Adrenal gland (tissue), 12 donors: Measurements from ENCODE around the gene DUSP10. TPM values are rescaled to one million over a fixed set of nuclear protein-coding genes. Genes with fewer than 3 reads are reported as not detected.

Experiments used
- DNase-seq, 7 donors: peaks; one replicate each; pipeline ENCODE4 v3.0.0-alpha.2; 2019 to 2020
- H3K27ac ChIP-seq, 5 donors: fragments of 200-600 bp; sonication (generic) in 4 of 5; 1 replicate in 3 of 5; 2 replicates in 2 of 5; pipeline versions ENCODE4 v1.5.1 to v1.8.0; 2016 to 2020; ENCODE audit warnings: mild to moderate bottlenecking in 1 of 5
- H3K27me3 ChIP-seq: fragments of 200-600 bp; 2 replicates; pipeline ENCODE4 v1.8.0; 2021
- H3K36me3 ChIP-seq, 2 donors: fragments of 200-600 bp; replicated peaks in 1 of 2; 1 replicate in 1 of 2; 2 replicates in 1 of 2; pipeline versions ENCODE4 v1.5.1 to v1.8.0; 2018 to 2022
- H3K4me1 ChIP-seq, 2 donors: fragments of 200-600 bp; replicated peaks in 1 of 2; 1 replicate in 1 of 2; 2 replicates in 1 of 2; pipeline versions ENCODE4 v1.5.1 to v1.8.0; 2018 to 2021
- H3K4me3 ChIP-seq, 4 donors: fragments of 200-600 bp; sonication (generic) in 3 of 4; one replicate each; pipeline ENCODE4 v1.5.1; 2016 to 2018
- H3K9me3 ChIP-seq, 3 donors: fragments of 200-600 bp; sonication (generic) in 1 of 3; replicated peaks in 1 of 3; 1 replicate in 2 of 3; 2 replicates in 1 of 3; pipeline versions ENCODE4 v1.5.1 to v1.8.0; 2016 to 2021
- CTCF ChIP-seq, 6 experiments: fragments of 450-650 bp in 4 of 6; fragments of 200-600 bp in 2 of 6; sonication (generic) in 1 of 6; IDR thresholded peaks; 1 replicate in 5 of 6; 2 replicates in 1 of 6; pipeline versions ENCODE4 v1.5.1 to v1.8.0; 2016 to 2021; ENCODE audit warnings: antibody characterized with exemption in 6 of 6, mild to moderate bottlenecking in 2 of 6, moderate library complexity in 1 of 6
- POLR2A ChIP-seq, 2 donors: fragments of 450-650 bp; IDR thresholded peaks; one replicate each; pipeline ENCODE4 v1.6.1; 2017; ENCODE audit warnings: antibody characterized with exemption in 2 of 2, mild to moderate bottlenecking in 2 of 2, moderate library complexity in 1 of 2
- WGBS, 4 donors: extraction: QIAGEN DNeasy Blood & Tissue Kit in 2 of 4; methylation state at CpG; one replicate each; pipeline versions ENCODE4 v1.1.5 to v1.1.7; 2013 to 2017; 5-methylcytosine and 5-hydroxymethylcytosine counted together
- intact Hi-C, 2 donors: fragments of 100-400 bp; cut with DNase I; formaldehyde crosslinking; loops; one replicate each; pipeline versions ENCODE4 v1.14.1 to v1.15.0; 2022 to 2023
- polyA plus RNA-seq, 3 donors: library from polyadenylated mRNA; stranded (reverse); fragments of 200-250 nt in 2 of 3; fragments of 350-450 nt in 1 of 3; fragmentation: Illumina TruSeq in 1 of 3; extraction: RNeasy Lipid Tissue Mini Kit (QIAGEN cat#74804) in 1 of 3; gene quantifications; one replicate each; pipeline ENCODE4 v1.2.3, GENCODE V29; 2013 to 2014
- total RNA-seq, 9 donors: library from RNA; depleted of rRNA in 4 of 9; stranded (reverse); fragments of >200 nt in 4 of 9; fragments of 120-200 nt in 1 of 9; fragmentation: NEBNext Ultra II Directional in 1 of 9; extraction: Animal tissue kit (Norgen Biotek cat#: 25700) in 1 of 9; gene quantifications; one replicate each; pipeline versions ENCODE4 v1.1.0 to v1.2.4, GENCODE V29; 2013 to 2023
- donor health status: healthy with polysubstance abuse.
- donor health status: Bipolar disorder and iron deficiency.
- donor health status: DM: yes; HTN: yes; CAD: no.
- donor health status: DM: no; HTN: no; CAD: no.
- donor health status: DM: no; HTN: no; CAD: no.
- donor health status: DM: yes; HTN: yes; CAD: no.

The DUSP10 gene
- total and polyA plus RNA-seq, 12 donors = 2.6 to 22.1 (median 6.5) TPM

DNA sequence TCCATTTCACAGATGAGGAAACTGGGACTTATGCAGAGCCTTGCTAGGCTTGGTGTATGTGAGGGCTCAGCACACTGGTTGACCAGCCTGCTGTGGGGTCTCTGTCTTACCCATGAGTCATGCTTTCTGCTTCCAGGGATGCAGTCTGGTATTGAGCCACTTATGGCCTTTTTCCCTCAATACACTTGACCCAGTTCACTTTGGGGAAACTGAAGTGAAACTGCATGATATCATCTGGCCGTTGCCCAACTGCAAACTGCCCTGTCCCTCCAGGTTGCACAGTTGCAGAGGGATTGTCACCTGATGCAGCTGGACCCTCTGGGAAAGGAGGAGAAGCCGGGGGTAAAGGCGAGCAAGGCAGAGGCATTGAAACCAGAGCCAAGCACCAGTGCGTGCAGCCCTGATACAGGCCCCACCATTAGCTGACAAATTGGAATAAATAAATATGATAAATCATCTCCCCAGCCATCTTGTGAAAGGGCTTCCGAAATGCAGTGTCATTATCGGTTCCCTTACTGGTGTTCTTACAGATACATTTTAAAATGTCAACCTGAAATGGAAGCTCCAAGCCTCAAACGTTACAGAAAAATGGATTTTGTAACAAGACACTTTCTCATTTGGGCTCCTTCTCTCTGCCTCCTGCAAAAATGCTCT, 39.3 kb upstream of the DUSP10 start:
- no peaks in the 10 kb centered on the region for H3K27me3 ChIP-seq
- TF ChIP-seq CTCF (IDR thresholded peaks at IDR 0.05) = no peak
- TF ChIP-seq POLR2A (IDR thresholded peaks at IDR 0.05) = no peak
- H3K27ac ChIP-seq = no peak overlapping the region
- intact Hi-C loops = no loop called here
- H3K4me1 ChIP-seq = no peaks in the 10 kb centered on the region
- no peaks in the 10 kb centered on the region for H3K9me3 ChIP-seq
- 61 to 78% (median 70%) methylated on average over 7 of the region's 7 CpGs for WGBS, 4 donors
- no peaks in the 10 kb centered on the region for H3K36me3 ChIP-seq
- no peak overlapping the region for H3K4me3 ChIP-seq
- DNase-seq = peak in 1 of 7 donors; percentile 10

GRCh38 chr1:221780175-221780574, 38.3 kb upstream of the DUSP10 start:
- Histone ChIP-seq H3K27ac (no peak overlapping the region), H3K4me1 (no peaks in the 10 kb centered on the region), H3K36me3 (no peaks in the 10 kb centered on the region), H3K27me3 (no peaks in the 10 kb centered on the region), H3K4me3 (no peak overlapping the region), H3K9me3 (no peaks in the 10 kb centered on the region)
- DNase-seq = no peak
- intact Hi-C loops = no loop called here
- whole genome bisulfite sequencing, 4 donors = 82 to 92% (median 87%) methylated on average over 4 to 7 of the region's 7 CpGs
- TF ChIP-seq POLR2A (IDR thresholded peaks at IDR 0.05) = no peak
- TF ChIP-seq CTCF (IDR thresholded peaks at IDR 0.05) = no peak

- 60 to 100% (median 91%) methylated on average over 1 of the region's 1 CpG for WGBS, 4 donors
- H3K27me3 ChIP-seq = no peaks in the 10 kb centered on the region
- H3K4me1 ChIP-seq = no peaks in the 10 kb centered on the region
- H3K9me3 ChIP-seq = no peaks in the 10 kb centered on the region
- no peak overlapping the region for H3K4me3 ChIP-seq
- no peaks in the 10 kb centered on the region for H3K36me3 ChIP-seq
- no peak for DNase-seq
- H3K27ac ChIP-seq = no peak overlapping the region
- intact Hi-C loops = no loop called here
- TF ChIP-seq POLR2A (IDR thresholded peaks at IDR 0.05) = no peak
- no peak for TF ChIP-seq CTCF (IDR thresholded peaks at IDR 0.05)
Observed at GRCh38 chr1:221779771-221780170, 37.9 kb upstream of the DUSP10 start.

DNA sequence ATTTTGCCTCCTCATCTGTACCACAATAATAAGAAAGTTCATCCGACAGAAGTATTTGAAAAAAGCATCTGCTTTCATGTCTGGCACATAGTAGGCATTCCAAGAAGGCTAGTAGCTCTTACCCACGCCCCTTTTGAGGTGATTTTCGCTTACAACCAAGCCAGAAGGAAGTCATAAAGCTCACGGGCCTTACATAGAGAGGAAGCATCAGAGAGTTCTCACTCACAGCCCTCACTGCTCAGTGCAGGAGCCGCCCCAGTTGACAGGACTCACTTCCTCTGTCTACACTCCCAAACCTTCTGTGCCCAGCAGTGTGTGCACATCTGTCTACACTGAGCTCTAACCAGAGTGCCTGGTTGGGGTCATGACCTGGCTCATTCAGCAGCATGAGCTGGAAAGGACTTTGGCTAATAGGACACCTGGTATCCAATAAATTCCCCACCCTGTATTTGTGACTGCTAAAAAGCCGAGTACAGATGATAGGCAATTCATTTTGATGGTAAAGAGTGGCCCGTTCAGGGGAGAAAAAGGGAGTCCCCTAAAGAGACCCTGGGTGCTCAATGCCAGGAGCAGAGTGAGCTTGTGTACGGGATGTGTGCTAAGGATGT, 36.8 kb upstream of the DUSP10 start:
- 74 to 82% (median 77%) methylated on average over 7 to 8 of the region's 8 CpGs for WGBS, 4 donors
- TF ChIP-seq POLR2A (IDR thresholded peaks at IDR 0.05) = no peak
- TF ChIP-seq CTCF (IDR thresholded peaks at IDR 0.05) = no peak
- intact Hi-C loops = no loop called here

More for the DNA sequence above, 36.8 kb upstream of the DUSP10 start:
- Histone ChIP-seq H3K36me3 (no peaks in the 10 kb centered on the region), H3K27me3 (no peaks in the 10 kb centered on the region), H3K9me3 (no peaks in the 10 kb centered on the region), H3K4me3 (no peak overlapping the region), H3K27ac (no peak overlapping the region), H3K4me1 (no peaks in the 10 kb centered on the region)
- no peak for DNase-seq
